Fibroblast of pulmonary artery (primary cell): ENCODE data around the gene DRD4.

Source experiments
- DNase-seq: peaks from one replicate; pipeline ENCODE4 v3.0.0-alpha.2; 2010; ENCODE audit warnings: low read depth
- H3K4me3 ChIP-seq: replicated peaks from 2 replicates; pipeline ENCODE4 v1.5.1; 2011; ENCODE audit warnings: low read depth, mild to moderate bottlenecking, control low read depth, low read length, moderate library complexity
- TF ChIP-seq, protein P1 (sequence below): IDR thresholded peaks from 2 replicates; pipeline ENCODE4 v1.5.1; 2011; ENCODE audit warnings: mild to moderate bottlenecking, control low read depth, low read length, inconsistent platforms; ENCODE audit errors: missing control alignments

Gene DRD4

GRCh38 chr11:610146-610801 lies 26.8 kb upstream of the DRD4 start:
- no peak for DNase-seq
- no peak overlapping the region for H3K4me3 ChIP-seq
- TF ChIP-seq, protein P1, sequence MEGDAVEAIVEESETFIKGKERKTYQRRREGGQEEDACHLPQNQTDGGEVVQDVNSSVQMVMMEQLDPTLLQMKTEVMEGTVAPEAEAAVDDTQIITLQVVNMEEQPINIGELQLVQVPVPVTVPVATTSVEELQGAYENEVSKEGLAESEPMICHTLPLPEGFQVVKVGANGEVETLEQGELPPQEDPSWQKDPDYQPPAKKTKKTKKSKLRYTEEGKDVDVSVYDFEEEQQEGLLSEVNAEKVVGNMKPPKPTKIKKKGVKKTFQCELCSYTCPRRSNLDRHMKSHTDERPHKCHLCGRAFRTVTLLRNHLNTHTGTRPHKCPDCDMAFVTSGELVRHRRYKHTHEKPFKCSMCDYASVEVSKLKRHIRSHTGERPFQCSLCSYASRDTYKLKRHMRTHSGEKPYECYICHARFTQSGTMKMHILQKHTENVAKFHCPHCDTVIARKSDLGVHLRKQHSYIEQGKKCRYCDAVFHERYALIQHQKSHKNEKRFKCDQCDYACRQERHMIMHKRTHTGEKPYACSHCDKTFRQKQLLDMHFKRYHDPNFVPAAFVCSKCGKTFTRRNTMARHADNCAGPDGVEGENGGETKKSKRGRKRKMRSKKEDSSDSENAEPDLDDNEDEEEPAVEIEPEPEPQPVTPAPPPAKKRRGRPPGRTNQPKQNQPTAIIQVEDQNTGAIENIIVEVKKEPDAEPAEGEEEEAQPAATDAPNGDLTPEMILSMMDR, result no peak

DNA sequence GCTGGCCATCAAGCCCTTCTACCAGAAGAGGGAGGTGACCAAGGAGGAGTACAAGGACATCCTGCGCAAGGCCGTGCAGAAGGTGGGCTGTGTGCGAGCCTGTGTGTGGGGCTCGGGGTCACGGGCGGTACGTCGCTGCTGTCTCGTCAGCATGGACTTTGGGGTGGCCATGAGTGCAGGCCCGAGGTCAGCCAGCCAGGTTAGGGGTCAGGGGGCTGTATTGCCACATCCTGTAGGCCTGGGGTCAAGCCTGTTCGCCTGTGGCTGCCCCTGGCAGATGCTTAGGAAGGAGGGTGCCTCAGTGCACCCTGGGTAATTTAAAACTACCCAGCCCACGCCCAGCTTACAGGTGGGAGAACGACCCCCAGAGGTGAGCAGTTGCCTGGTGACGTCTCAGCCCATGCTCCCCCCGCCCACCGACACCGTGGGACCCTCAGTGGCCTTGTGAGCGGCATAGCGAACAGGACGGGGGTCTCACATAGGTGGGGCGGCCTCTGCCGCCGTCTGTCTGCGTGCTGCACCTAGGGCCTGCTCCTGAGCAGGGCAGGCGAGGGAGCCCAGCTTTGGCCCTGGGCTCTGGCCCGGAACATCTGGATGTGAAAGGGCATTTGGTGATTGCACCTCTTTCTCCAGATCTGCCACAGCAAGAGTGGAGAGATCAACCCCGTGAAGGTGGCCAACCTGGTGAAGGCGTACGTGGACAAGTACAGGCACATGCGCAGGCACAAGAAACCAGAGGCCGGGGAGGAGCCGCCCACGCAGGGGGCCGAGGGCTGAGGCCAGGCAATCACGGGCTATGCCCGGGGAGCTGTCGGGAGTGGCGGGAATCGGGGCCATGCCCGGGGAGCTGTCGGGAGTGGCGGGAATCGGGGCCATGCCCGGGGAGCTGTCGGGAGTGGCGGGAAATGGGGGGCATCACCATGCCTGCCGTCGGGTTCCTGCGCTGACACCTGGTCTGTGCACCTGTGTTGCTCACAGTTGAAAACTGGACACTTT lies 25.8 kb upstream of the DRD4 start:
- no peak overlapping the region for H3K4me3 ChIP-seq
- TF ChIP-seq, protein P1, result no peak
- DNase-seq, result no peak

DNA sequence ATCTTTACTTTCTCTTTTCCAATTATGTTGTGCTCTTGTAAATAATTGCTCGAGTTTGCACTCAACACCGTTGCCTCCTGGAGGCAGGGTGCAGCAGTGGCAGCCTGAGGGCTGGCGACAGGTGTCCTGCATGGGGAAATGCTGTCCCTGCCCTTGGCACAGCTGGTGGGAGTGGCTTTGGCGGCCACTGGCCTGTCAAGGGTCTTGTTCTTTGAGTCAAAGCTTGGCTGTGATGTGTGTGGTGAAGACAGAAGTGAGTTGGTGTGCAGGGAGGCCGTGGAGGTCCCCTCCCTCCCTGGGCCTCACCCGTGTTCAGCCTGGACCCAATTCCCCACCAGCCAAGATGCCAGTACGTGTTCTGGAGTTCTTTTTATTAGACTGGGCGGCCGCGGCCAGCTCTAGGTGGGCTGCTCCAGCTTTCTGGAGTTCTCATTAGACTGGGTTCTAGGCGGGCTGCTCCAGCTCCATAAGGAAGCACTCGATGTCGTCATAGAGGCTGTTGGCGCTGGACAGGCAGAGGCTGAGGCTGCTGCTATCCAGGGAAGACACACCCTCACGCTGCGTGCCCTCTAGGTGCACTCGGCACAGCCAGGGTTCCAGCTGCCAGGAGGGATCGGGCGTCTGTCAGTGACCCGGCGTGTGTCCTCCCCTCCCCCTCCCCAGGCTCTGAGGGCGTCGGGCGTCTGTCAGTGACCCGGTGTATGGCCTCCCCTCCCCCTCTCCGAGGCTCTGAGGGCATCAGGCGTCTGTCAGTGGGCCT lies 24.7 kb upstream of the DRD4 start:
- peak; percentile 29 for DNase-seq
- no peak overlapping the region for H3K4me3 ChIP-seq
- TF ChIP-seq, protein P1, result peak; percentile 29

GRCh38 chr11:612961-613300 lies 24.1 kb upstream of the DRD4 start:
- no peak overlapping the region for H3K4me3 ChIP-seq
- no peak for DNase-seq
- TF ChIP-seq, protein P1, result no peak

- TF ChIP-seq, protein P1, result no peak
- DNase-seq, result peak; percentile 48
- H3K4me3 ChIP-seq, result no peak overlapping the region
These were observed 23.6 kb upstream of the DRD4 start for GRCh38 chr11:613369-613968.

GRCh38 chr11:614021-614622 lies 22.9 kb upstream of the DRD4 start:
- TF ChIP-seq, protein P1, result no peak
- H3K4me3 ChIP-seq, result no peak overlapping the region
- DNase-seq, result no peak
